ENCODE data around the gene MPP2.
A peak's percentile ranks its signal among the peaks of the same experiment; 100 is the strongest.
"Not testable (repeated sequence)": the region's sequence is repeated elsewhere in the genome, so short reads cannot be mapped to it uniquely, and the experiment has no call there.

MPP2 gene

GRCh38 chr17:43842975-43843325, 64.4 kb downstream of the MPP2 start:
- no peak for DNase-seq

- DNase-seq = not testable (repeated sequence)
These were observed 65.0 kb downstream of the MPP2 start for GRCh38 chr17:43842091-43842974.

GRCh38 chr17:43841282-43841681, 66.1 kb downstream of the MPP2 start:
- DNase-seq = no peak

- DNase-seq = no peak
These were observed 66.5 kb downstream of the MPP2 start for GRCh38 chr17:43840814-43841213.

GRCh38 chr17:43839670-43840108, 67.6 kb downstream of the MPP2 start:
- no peak for DNase-seq

GRCh38 chr17:43834106-43834505, 73.2 kb downstream of the MPP2 start:
- no peak for DNase-seq

- peak; percentile 39 to 43 for DNase-seq
These were observed 74.1 kb downstream of the MPP2 start, which contains the start of gene MPP3 for GRCh38 chr17:43832976-43833829. TSS of gene MPP3 (minus strand) at chr17:43833146. CDS start at chr17:43831906, 1,240 bp downstream.

- peak; percentile 28 to 35 for DNase-seq
These were observed 75.0 kb downstream of the MPP2 start for GRCh38 chr17:43832168-43832975.

GRCh38 chr17:43831633-43832032, 75.7 kb downstream of the MPP2 start:
- DNase-seq = no peak

- peak; percentile 12 to 28 for DNase-seq
These were observed 76.7 kb downstream of the MPP2 start for GRCh38 chr17:43830510-43831140.

GRCh38 chr17:43829738-43830137, 77.6 kb downstream of the MPP2 start:
- DNase-seq = no peak

- DNase-seq = no peak
These were observed 79.7 kb downstream of the MPP2 start for GRCh38 chr17:43827596-43827995.

GRCh38 chr17:43826206-43826605, 81.1 kb downstream of the MPP2 start:
- DNase-seq = no peak

- DNase-seq = no peak
These were observed 81.8 kb downstream of the MPP2 start for GRCh38 chr17:43825567-43825966.

Data from activated CD4-positive, alpha-beta T cell treated with anti-CD3 and anti-CD28 coated beads, Interleukin-2, amount 50 U/mL, for 48 hours (primary cell).